Neural cell (in vitro differentiated cells): ENCODE results near the gene PIGL. TPM values are rescaled to one million over a fixed set of nuclear protein-coding genes. Genes with fewer than 3 reads are reported as not detected.

Experiments
- H2AFZ ChIP-seq: fragments of 200-600, 300-800 bp; sonication (generic), shearing (Covaris generic); 2 replicates; pipeline ENCODE4 v1.6.0; 2014; ENCODE audit warnings: low read depth, mild to moderate bottlenecking, antibody characterized with exemption, low read length, moderate library complexity
- H3F3A ChIP-seq: fragments of 200-600 bp; shearing (Covaris generic); 2 replicates; pipeline ENCODE4 v1.6.1; 2016; ENCODE audit warnings: mild to moderate bottlenecking, moderate library complexity, mixed read lengths, antibody characterized with exemption, low read length; ENCODE audit not compliant: insufficient read depth, poor library complexity, severe bottlenecking
- H3K27ac ChIP-seq: fragments of 200-600, 300-800 bp; sonication (generic), shearing (Covaris generic); 2 replicates; pipeline ENCODE4 v1.5.1; 2014; ENCODE audit warnings: mild to moderate bottlenecking, low read length, moderate library complexity
- H3K27me3 ChIP-seq: fragments of 300-800, 200-600 bp; sonication (generic), shearing (Covaris generic); 2 replicates; pipeline ENCODE4 v1.6.0; 2014; ENCODE audit warnings: mild to moderate bottlenecking, low read depth, low read length, moderate library complexity; ENCODE audit not compliant: insufficient read depth
- H3K36me3 ChIP-seq: fragments of 300-800, 200-600 bp; sonication (generic), shearing (Covaris generic); 2 replicates; pipeline ENCODE4 v1.5.1; 2014; ENCODE audit warnings: mild to moderate bottlenecking, antibody characterized with exemption, low read length, moderate library complexity; ENCODE audit not compliant: insufficient read depth
- H3K4me2 ChIP-seq: fragments of 300-800, 200-600 bp; sonication (generic), shearing (Covaris generic); 2 replicates; pipeline ENCODE4 v1.6.0; 2014; ENCODE audit warnings: mild to moderate bottlenecking, low read length
- H3K4me3 ChIP-seq: fragments of 300-800, 200-600 bp; sonication (generic), shearing (Covaris generic); 2 replicates; pipeline ENCODE4 v1.5.1; 2014; ENCODE audit warnings: mild to moderate bottlenecking, low read length, moderate library complexity
- H3K79me2 ChIP-seq: fragments of 200-600 bp; shearing (Covaris generic); replicated peaks from 2 replicates; pipeline ENCODE4 v1.6.0; 2014; ENCODE audit warnings: mild to moderate bottlenecking, low read length, moderate library complexity; ENCODE audit not compliant: insufficient read depth
- H3K9ac ChIP-seq: fragments of 300-800, 200-600 bp; sonication (generic), shearing (Covaris generic); 2 replicates; pipeline ENCODE4 v1.6.1; 2016; ENCODE audit warnings: mild to moderate bottlenecking, low read length, mixed read lengths
- H3K9me2 ChIP-seq: fragments of 200-600 bp; shearing (Covaris generic); 2 replicates; pipeline ENCODE4 v1.6.1; 2016; ENCODE audit warnings: mild to moderate bottlenecking, low read length, mixed read lengths; ENCODE audit not compliant: insufficient read depth
- H3K9me3 ChIP-seq: fragments of 200-600, 300-800 bp; sonication (generic), shearing (Covaris generic); 2 replicates; pipeline ENCODE4 v1.6.1; 2016; ENCODE audit warnings: mild to moderate bottlenecking, mixed run types, low read length, moderate library complexity, mixed read lengths
- H4K20me1 ChIP-seq: fragments of 200-600 bp; shearing (Covaris generic); 2 replicates; pipeline ENCODE4 v1.6.1; 2016; ENCODE audit warnings: mild to moderate bottlenecking, mixed run types; ENCODE audit not compliant: insufficient read depth
- CTCF ChIP-seq: fragments of 450-650 bp; IDR thresholded peaks from 2 replicates; pipeline ENCODE4 v1.5.1; 2014; ENCODE audit warnings: antibody characterized with exemption, mild to moderate bottlenecking, moderate library complexity; ENCODE audit not compliant: poor library complexity, severe bottlenecking
- EP300 ChIP-seq: fragments of 450-650 bp; conservative IDR thresholded peaks from 2 replicates; pipeline ENCODE4 v1.6.1; 2014; ENCODE audit warnings: antibody characterized with exemption, mild to moderate bottlenecking, moderate library complexity; ENCODE audit not compliant: poor library complexity, severe bottlenecking
- EZH2 ChIP-seq: fragments of 200-600, 300-800 bp; shearing (Covaris generic), sonication (generic); IDR thresholded peaks from 2 replicates; pipeline ENCODE4 v1.6.1; 2014; ENCODE audit warnings: antibody characterized with exemption, low read length, borderline replicate concordance, mild to moderate bottlenecking; ENCODE audit not compliant: insufficient read depth, poor library complexity, severe bottlenecking
- MXI1 ChIP-seq: fragments of 450-650 bp; conservative IDR thresholded peaks from 2 replicates; pipeline ENCODE4 v1.6.1; 2014; ENCODE audit warnings: antibody characterized with exemption, mild to moderate bottlenecking; ENCODE audit not compliant: poor library complexity, severe bottlenecking
- POLR2AphosphoS5 ChIP-seq: IDR thresholded peaks from 2 replicates; pipeline ENCODE4 v1.6.1; 2012
- RAD21 ChIP-seq: fragments of 450-650 bp; conservative IDR thresholded peaks from 2 replicates; pipeline ENCODE4 v1.6.1; 2014; ENCODE audit warnings: antibody characterized with exemption, mild to moderate bottlenecking, moderate library complexity
- REST ChIP-seq: IDR thresholded peaks from 2 replicates; pipeline ENCODE4 v1.6.1; 2012; ENCODE audit warnings: borderline replicate concordance
- SMC3 ChIP-seq: fragments of 450-650 bp; conservative IDR thresholded peaks from 2 replicates; pipeline ENCODE4 v1.6.1; 2014; ENCODE audit warnings: antibody characterized with exemption, mild to moderate bottlenecking, moderate library complexity; ENCODE audit not compliant: poor library complexity
- TAF1 ChIP-seq: IDR thresholded peaks from 2 replicates; pipeline ENCODE4 v1.6.1; 2012; ENCODE audit warnings: low read depth
- polyA plus RNA-seq: library from polyadenylated mRNA; depleted of rRNA; stranded (reverse); fragments of >200 nt; gene quantifications from 2 replicates; pipeline ENCODE4 v1.2.3, GENCODE V29; 2014

PIGL gene
- polyA plus RNA-seq, 1 donor from 2014 or later, result 75.5 TPM

GRCh38 chr17:16239931-16240330, 22.9 kb downstream of the PIGL start:
- H3K27me3 ChIP-seq, result no peaks in the 10 kb centered on the region
- no peaks in the 10 kb centered on the region for H3K79me2 ChIP-seq
- H3K9ac ChIP-seq, result no peak overlapping the region
- no peak overlapping the region for H3K4me2 ChIP-seq
- no peak overlapping the region for H3K4me3 ChIP-seq
- H4K20me1 ChIP-seq, result no peaks in the 10 kb centered on the region
- H3K9me2 ChIP-seq, result no peaks in the 10 kb centered on the region
- H3K36me3 ChIP-seq, result no peaks in the 10 kb centered on the region
- no peak for TF ChIP-seq CTCF
- TF ChIP-seq POLR2AphosphoS5, result no peak
- TF ChIP-seq EP300, result no peak
- no peak for TF ChIP-seq SMC3
- TF ChIP-seq TAF1, result no peak
- no peak for TF ChIP-seq RAD21
- no peak for TF ChIP-seq EZH2
- no peak for TF ChIP-seq MXI1
- no peak for TF ChIP-seq REST
- no peaks in the 10 kb centered on the region for H3F3A ChIP-seq
- no peak overlapping the region for H2AFZ ChIP-seq
- no peaks in the 10 kb centered on the region for H3K9me3 ChIP-seq
- no peak overlapping the region for H3K27ac ChIP-seq

DNA sequence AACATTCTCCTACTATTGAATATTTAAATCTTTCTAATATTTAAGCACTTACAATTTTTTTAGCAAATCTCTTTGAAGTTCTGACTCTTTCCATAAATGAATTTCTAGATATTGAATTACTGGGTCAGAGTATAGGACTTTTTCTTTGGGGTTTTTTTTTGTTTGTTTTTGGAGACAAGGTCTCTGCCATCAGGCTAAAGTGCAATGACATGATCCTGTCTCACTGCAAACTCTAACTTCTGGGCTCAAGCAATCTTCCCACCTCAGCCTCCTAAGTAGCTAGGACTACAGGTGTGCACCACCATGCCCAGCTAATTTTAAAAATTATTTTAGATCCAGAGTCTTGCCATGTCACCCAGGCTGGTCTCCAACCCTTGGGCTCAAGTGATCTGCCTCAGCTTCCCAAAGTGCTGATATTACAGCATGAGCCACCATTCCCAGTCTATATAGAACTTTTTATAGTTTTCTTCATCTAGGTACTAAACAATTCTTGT, 24.9 kb downstream of the PIGL start:
- Histone ChIP-seq H3K4me3 (no peak overlapping the region), H4K20me1 (no peaks in the 10 kb centered on the region), H3K79me2 (no peaks in the 10 kb centered on the region), H3K27me3 (no peaks in the 10 kb centered on the region), H3K9me3 (no peaks in the 10 kb centered on the region), H3K9me2 (no peaks in the 10 kb centered on the region), H3K27ac (no peak overlapping the region), H3F3A (no peaks in the 10 kb centered on the region), H3K4me2 (no peak overlapping the region), H3K9ac (no peak overlapping the region), H3K36me3 (no peaks in the 10 kb centered on the region), H2AFZ (no peak overlapping the region)
- TF ChIP-seq EP300 (no peak), CTCF (no peak), EZH2 (no peak), SMC3 (no peak), TAF1 (no peak), RAD21 (no peak), REST (no peak), POLR2AphosphoS5 (no peak), MXI1 (no peak)
